HG03575 (cell line): ENCODE results near the gene INHA.

ENCODE experiments used
- ATAC-seq: cut with Tn5 transposase; IDR thresholded peaks from one replicate; pipeline ENCODE4 v1.9.1; 2021; ENCODE audit not compliant: unreplicated experiment, insufficient number of reproducible peaks, low FRiP score; ENCODE audit errors: extremely low read depth

Gene INHA

GRCh38 chr2:219572237-219573001, at the start of gene INHA:
Gene INHA, plus strand, starts transcription at chr2:219572310. Its CDS starts 65 bp downstream, at chr2:219572375.
- no peak for ATAC-seq

- ATAC-seq, result no peak
These were observed 49.0 kb upstream of the INHA start for GRCh38 chr2:219523031-219523671.

GRCh38 chr2:219524817-219525216, 47.3 kb upstream of the INHA start:
- no peak for ATAC-seq

GRCh38 chr2:219525533-219526232, 46.4 kb upstream of the INHA start:
- ATAC-seq, result no peak

- no peak for ATAC-seq
These were observed 45.6 kb upstream of the INHA start for GRCh38 chr2:219526320-219527075.

GRCh38 chr2:219527076-219527394, 45.1 kb upstream of the INHA start:
- no peak for ATAC-seq

- ATAC-seq, result no peak
These were observed 44.6 kb upstream of the INHA start for GRCh38 chr2:219527472-219527871.

GRCh38 chr2:219530048-219530963, 41.8 kb upstream of the INHA start:
- peak; percentile 84 for ATAC-seq

GRCh38 chr2:219531639-219532377, 40.3 kb upstream of the INHA start:
- ATAC-seq, result no peak

- no peak for ATAC-seq
These were observed 39.8 kb upstream of the INHA start for GRCh38 chr2:219532378-219532649.

GRCh38 chr2:219533930-219534661, 38.0 kb upstream of the INHA start:
- ATAC-seq, result no peak

GRCh38 chr2:219536425-219536824, 35.7 kb upstream of the INHA start:
- no peak for ATAC-seq

GRCh38 chr2:219536967-219537366, 35.1 kb upstream of the INHA start:
- no peak for ATAC-seq

GRCh38 chr2:219537657-219538488, 34.2 kb upstream of the INHA start:
- ATAC-seq, result no peak

- no peak for ATAC-seq
These were observed 33.6 kb upstream of the INHA start for GRCh38 chr2:219538504-219538951.

- ATAC-seq, result no peak
These were observed 32.9 kb upstream of the INHA start for GRCh38 chr2:219538956-219539788.
